Stimulated activated naive CD8-positive, alpha-beta T cell treated with anti-CD3 and anti-CD28 coated beads, Interleukin-15, amount 100 ng/mL, for 72 hours (primary cell): Measurements from ENCODE around the gene DNAJB12.
"Not testable (repeated sequence)": the region's sequence is repeated elsewhere in the genome, so short reads cannot be mapped to it uniquely, and the experiment has no call there.

ENCODE experiments used
- ATAC-seq: fragments of 150-1000 bp; cut with Tn5 transposase; 2 replicates; pipeline ENCODE4 v1.10.0; 2021; ENCODE audit warnings: mild to moderate bottlenecking, moderate library complexity
- DNase-seq, 2 donors: peaks; one replicate each; pipeline ENCODE4 v3.0.0; 2021 to 2022
- H3K27ac Mint-ChIP-seq, 2 donors: one replicate each; pipeline ENCODE4 v1.8.0; 2022; ENCODE audit warnings: mild to moderate bottlenecking in 2 of 2, mixed read lengths in 2 of 2, moderate library complexity in 2 of 2
- H3K27me3 Mint-ChIP-seq: one replicate; pipeline ENCODE4 v1.8.0; 2022; ENCODE audit warnings: mixed read lengths
- H3K4me1 Mint-ChIP-seq: one replicate; pipeline ENCODE4 v1.8.0; 2022; ENCODE audit warnings: mild to moderate bottlenecking, mixed read lengths
- H3K4me3 Mint-ChIP-seq, 2 donors: one replicate each; pipeline ENCODE4 v1.8.0; 2022; ENCODE audit warnings: mild to moderate bottlenecking in 2 of 2, mixed read lengths in 2 of 2, moderate library complexity in 1 of 2
- H3K9me3 Mint-ChIP-seq, 2 donors: one replicate each; pipeline ENCODE4 v1.8.0; 2022; ENCODE audit warnings: mixed read lengths in 2 of 2

Gene DNAJB12

GRCh38 chr10:72365106-72365895 lies 10.6 kb upstream of the DNAJB12 start:
- no peaks in the 10 kb centered on the region for H3K27me3 Mint-ChIP-seq
- no peaks in the 10 kb centered on the region for H3K9me3 Mint-ChIP-seq
- DNase-seq: no peak
- H3K4me1 Mint-ChIP-seq: peaks cover 28% of the 10 kb centered on the region
- H3K4me3 Mint-ChIP-seq: no peak overlapping the region
- peak overlapping the region; percentile 25 to 72 for H3K27ac Mint-ChIP-seq
- ATAC-seq: no peak

- peak; percentile 78 to 87 for DNase-seq
- Mint-ChIP-seq H3K27me3 (no peaks in the 10 kb centered on the region), H3K27ac (peak overlapping the region; percentile 44 to 61), H3K9me3 (no peaks in the 10 kb centered on the region), H3K4me3 (peak overlapping the region; percentile 35 to 41), H3K4me1 (peaks cover 19% of the 10 kb centered on the region)
- ATAC-seq: peak; percentile 98
Observed at GRCh38 chr10:72364239-72364777, 9.6 kb upstream of the DNAJB12 start.

- peaks cover 23% of the 10 kb centered on the region for H3K4me1 Mint-ChIP-seq
- H3K27me3 Mint-ChIP-seq: no peaks in the 10 kb centered on the region
- ATAC-seq (no peak), DNase-seq (no peak)
- H3K27ac Mint-ChIP-seq: peak overlapping the region in 1 of 2 donors; percentile 55
- no peaks in the 10 kb centered on the region for H3K9me3 Mint-ChIP-seq
- H3K4me3 Mint-ChIP-seq: no peak overlapping the region
Observed at GRCh38 chr10:72356987-72357386, 2.3 kb upstream of the DNAJB12 start.

DNA sequence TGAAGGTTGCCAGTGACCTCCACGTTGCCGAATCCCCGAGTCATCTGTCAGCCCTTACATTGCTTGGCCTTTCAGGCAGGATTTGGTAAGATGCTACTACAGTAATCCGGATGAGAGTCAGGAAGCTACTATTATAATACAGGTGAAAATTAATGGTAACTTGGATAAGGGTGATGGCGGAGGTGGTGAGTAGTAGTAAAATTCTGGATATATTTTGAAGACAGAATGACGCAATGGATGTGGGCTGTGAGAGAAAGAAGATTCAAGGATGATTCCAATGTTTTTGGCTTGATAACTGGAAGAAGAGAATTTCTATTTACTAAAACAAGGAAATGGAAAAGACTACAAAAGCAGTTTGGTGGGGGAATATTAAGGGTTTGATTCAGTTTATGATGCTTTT lies 1.4 kb upstream of the DNAJB12 start:
- no peak overlapping the region for H3K27ac Mint-ChIP-seq
- peaks cover 32% of the 10 kb centered on the region for H3K4me1 Mint-ChIP-seq
- H3K27me3 Mint-ChIP-seq: no peaks in the 10 kb centered on the region

GRCh38 chr10:72355214-72355555 lies 466 bp upstream of the DNAJB12 start:
- Mint-ChIP-seq H3K4me1 (peaks cover 33% of the 10 kb centered on the region), H3K4me3 (peak overlapping the region; percentile 98 to 99), H3K27ac (peak overlapping the region; percentile 99), H3K9me3 (no peaks in the 10 kb centered on the region), H3K27me3 (no peaks in the 10 kb centered on the region)
- peak; percentile 41 for ATAC-seq
- DNase-seq: no peak

More for the DNA sequence above, 1.4 kb upstream of the DNAJB12 start:
- no peak overlapping the region for H3K4me3 Mint-ChIP-seq
- H3K9me3 Mint-ChIP-seq: no peaks in the 10 kb centered on the region
- DNase-seq: no peak
- no peak for ATAC-seq

DNA sequence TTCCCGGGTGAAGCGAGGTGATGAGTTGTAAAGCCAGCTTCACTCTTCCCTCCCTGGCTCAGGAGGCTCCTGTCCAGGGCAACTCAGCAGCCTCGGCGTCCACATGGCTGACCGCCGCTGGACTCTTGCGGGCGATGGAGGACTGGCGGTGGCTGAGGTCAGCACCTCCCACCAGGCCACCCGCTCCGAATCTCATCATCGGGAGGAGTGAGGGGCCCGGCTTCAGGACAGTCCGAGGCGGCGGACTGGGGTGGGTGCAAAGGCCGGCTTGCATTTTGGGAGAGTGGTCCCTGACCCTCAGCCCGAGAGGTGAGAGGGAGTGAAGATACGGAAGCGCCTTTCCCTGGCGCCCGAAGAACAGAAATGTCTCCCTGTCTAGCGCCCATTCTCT lies 759 bp downstream of the DNAJB12 start:
- H3K9me3 Mint-ChIP-seq: no peaks in the 10 kb centered on the region
- DNase-seq: no peak
- peak overlapping the region; percentile 99 for H3K27ac Mint-ChIP-seq
- H3K27me3 Mint-ChIP-seq: no peaks in the 10 kb centered on the region
- ATAC-seq: no peak
- peaks cover 33% of the 10 kb centered on the region for H3K4me1 Mint-ChIP-seq
- peak overlapping the region; percentile 98 to 99 for H3K4me3 Mint-ChIP-seq

DNA sequence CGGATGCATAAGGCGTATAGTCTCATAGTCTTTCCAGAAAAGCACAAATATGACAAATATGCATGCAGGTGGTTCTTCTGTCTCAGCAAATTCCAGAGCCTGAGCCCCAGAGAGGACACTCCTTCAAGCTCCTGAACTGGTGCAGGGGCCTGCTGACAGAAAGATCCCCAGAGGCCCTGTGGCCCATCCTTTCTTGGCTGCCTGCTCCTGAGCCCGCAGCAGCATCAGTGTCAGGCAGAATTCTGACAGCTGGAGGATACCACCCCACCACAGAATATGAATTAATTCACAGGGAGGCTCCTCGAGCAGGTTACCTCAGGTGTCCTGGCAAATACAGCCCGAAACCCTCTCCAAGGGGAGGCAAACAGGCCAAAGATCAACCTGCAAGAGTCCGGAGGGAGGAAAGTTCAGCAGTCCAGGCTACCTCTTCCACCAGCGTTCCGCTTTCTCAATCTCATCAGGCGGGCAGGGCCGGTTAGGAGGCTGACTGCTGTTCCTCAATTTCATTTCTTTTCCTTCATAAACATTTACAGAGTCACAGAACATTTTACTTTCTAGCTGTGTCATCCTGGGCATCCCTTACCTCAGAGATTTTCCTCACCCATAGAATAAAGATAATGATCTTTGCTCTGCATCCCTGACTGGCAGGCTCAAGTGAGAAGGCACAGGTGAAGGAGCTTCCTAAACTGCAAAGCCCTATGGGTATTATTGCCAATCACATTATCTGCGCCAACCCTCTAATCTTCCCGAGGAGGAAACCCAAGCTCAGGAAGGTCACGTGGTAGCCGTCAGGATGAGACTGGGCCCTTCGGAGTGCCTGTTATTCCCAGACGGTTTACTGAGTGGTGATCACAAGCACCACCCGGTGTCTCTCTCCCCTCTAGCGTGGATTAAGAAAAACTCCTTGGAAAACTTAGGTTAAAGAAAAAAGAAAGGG lies 1.4 kb downstream of the DNAJB12 start:
- no peaks in the 10 kb centered on the region for H3K27me3 Mint-ChIP-seq
- peak overlapping the region in 1 of 2 donors; percentile 99 for H3K27ac Mint-ChIP-seq
- DNase-seq: no peak
- peaks cover 33% of the 10 kb centered on the region for H3K4me1 Mint-ChIP-seq
- peak overlapping the region; percentile 98 to 99 for H3K4me3 Mint-ChIP-seq
- H3K9me3 Mint-ChIP-seq: no peaks in the 10 kb centered on the region
- ATAC-seq: no peak

DNA sequence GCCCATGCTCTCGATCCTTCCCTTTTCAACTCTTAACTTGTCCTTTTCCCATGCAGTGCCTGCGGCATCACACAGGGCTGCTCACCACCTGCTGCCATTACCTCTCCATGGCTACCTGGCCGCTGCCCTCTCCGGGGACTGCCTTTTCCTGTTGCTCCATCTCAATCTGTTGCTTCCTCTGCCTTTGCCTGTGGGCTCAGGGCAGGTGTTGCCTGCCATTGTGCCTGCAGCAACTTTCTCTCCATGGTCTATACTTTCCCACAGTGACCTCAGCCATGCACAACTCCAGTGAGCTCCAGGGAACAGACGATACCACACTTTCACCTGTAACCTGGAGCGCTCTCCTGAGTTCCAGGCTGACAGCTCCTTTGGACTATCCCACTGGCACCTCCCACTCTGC lies 3.2 kb downstream of the DNAJB12 start:
- no peak overlapping the region for H3K27ac Mint-ChIP-seq
- H3K9me3 Mint-ChIP-seq: no peaks in the 10 kb centered on the region
- ATAC-seq: no peak
- H3K4me3 Mint-ChIP-seq: no peak overlapping the region
- H3K27me3 Mint-ChIP-seq: no peaks in the 10 kb centered on the region
- peaks cover 33% of the 10 kb centered on the region for H3K4me1 Mint-ChIP-seq
- DNase-seq: no peak

DNA sequence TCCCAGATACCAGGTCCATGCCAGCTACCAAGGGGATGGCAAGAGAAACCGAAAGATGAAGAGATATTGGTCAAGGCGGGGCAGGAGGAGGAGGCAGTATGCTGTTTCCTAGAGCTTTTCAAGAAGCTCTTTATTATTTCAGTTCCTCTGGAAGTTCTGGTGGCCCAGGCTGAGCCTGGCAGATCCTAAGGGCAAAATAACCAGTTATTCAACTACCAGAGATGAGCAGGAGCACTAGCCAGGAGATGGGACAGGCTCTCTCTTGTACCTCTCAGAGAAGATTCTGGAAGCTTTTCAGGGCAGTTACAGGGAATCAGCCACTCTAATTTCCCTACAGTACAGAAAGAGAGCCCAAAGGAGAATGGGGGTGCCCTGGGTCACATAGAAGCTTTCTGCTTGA lies 5.3 kb downstream of the DNAJB12 start:
- peaks cover 38% of the 10 kb centered on the region for H3K4me1 Mint-ChIP-seq
- no peak for DNase-seq
- no peak overlapping the region for H3K4me3 Mint-ChIP-seq
- no peak for ATAC-seq
- peak overlapping the region in 1 of 2 donors; percentile 86 for H3K27ac Mint-ChIP-seq
- H3K9me3 Mint-ChIP-seq: no peaks in the 10 kb centered on the region
- H3K27me3 Mint-ChIP-seq: no peaks in the 10 kb centered on the region

GRCh38 chr10:72348282-72348681 lies 6.4 kb downstream of the DNAJB12 start:
- peaks cover 40% of the 10 kb centered on the region for H3K4me1 Mint-ChIP-seq
- no peaks in the 10 kb centered on the region for H3K9me3 Mint-ChIP-seq
- DNase-seq (no peak), ATAC-seq (no peak)
- no peaks in the 10 kb centered on the region for H3K27me3 Mint-ChIP-seq
- no peak overlapping the region for H3K4me3 Mint-ChIP-seq
- no peak overlapping the region for H3K27ac Mint-ChIP-seq

GRCh38 chr10:72346117-72346516 lies 8.6 kb downstream of the DNAJB12 start:
- ATAC-seq: not testable (repeated sequence)

GRCh38 chr10:72344932-72345331 lies 9.8 kb downstream of the DNAJB12 start:
- DNase-seq: peak; percentile 26 to 39
- Mint-ChIP-seq H3K27ac (peak overlapping the region; percentile 61 to 67), H3K27me3 (no peaks in the 10 kb centered on the region), H3K4me1 (peaks cover 38% of the 10 kb centered on the region), H3K9me3 (no peaks in the 10 kb centered on the region), H3K4me3 (peak overlapping the region in 1 of 2 donors; percentile 37)
- peak; percentile 64 for ATAC-seq

More at GRCh38 chr10:72346117-72346516, 8.6 kb downstream of the DNAJB12 start:
- not testable (repeated sequence) for H3K4me3 Mint-ChIP-seq, H3K9me3 Mint-ChIP-seq, H3K27ac Mint-ChIP-seq, DNase-seq, H3K27me3 Mint-ChIP-seq
- peaks cover 29% of the 10 kb centered on the region for H3K4me1 Mint-ChIP-seq

- H3K4me1 Mint-ChIP-seq: peaks cover 38% of the 10 kb centered on the region
- H3K4me3 Mint-ChIP-seq: no peak overlapping the region
- no peaks in the 10 kb centered on the region for H3K9me3 Mint-ChIP-seq
- H3K27me3 Mint-ChIP-seq: no peaks in the 10 kb centered on the region
- no peak overlapping the region for H3K27ac Mint-ChIP-seq
- ATAC-seq (no peak), DNase-seq (no peak)
Observed at GRCh38 chr10:72342911-72343310, 11.8 kb downstream of the DNAJB12 start.

DNA sequence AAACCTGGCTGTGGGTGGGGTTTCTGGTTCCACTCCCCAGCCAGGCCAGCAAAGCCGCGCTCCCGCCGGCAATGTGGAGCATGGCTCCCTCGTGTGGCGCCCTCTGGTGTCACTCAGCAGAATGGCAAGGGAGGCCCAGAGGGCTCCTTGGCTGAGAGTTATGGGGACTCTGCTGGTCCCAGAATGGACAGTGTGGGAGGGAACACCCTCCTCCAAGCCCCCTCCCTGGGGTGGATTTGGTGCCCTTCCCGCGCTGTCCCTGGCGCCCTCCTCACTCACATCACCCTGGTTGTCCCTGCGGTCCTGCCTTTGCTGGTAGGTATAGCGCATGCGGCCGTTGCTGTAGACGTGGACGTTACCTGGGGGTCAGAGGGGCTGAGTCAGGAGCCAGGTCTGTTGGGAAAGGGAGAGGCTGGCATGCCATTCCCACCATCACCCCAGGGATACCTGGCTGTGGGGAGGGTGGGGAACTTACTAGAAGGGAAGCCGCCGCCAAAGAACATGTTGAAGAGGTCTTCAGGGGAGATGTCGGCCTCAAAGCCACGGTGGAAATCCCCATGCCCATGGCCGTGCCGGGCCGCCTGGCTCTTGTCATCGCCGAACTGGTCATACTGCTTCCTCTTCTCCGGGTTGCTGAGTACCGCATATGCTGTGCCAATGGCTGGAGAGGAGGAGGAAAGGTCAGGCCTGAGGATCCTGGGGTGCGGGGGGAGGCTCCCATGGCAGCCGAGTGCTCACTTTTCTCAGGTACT lies 14.0 kb downstream of the DNAJB12 start:
- Mint-ChIP-seq H3K27ac (peak overlapping the region; percentile 19 to 67), H3K27me3 (no peaks in the 10 kb centered on the region), H3K9me3 (no peaks in the 10 kb centered on the region), H3K4me3 (no peak overlapping the region), H3K4me1 (peaks cover 56% of the 10 kb centered on the region)
- ATAC-seq (peak; percentile 40), DNase-seq (peak; percentile 77 to 80)

DNA sequence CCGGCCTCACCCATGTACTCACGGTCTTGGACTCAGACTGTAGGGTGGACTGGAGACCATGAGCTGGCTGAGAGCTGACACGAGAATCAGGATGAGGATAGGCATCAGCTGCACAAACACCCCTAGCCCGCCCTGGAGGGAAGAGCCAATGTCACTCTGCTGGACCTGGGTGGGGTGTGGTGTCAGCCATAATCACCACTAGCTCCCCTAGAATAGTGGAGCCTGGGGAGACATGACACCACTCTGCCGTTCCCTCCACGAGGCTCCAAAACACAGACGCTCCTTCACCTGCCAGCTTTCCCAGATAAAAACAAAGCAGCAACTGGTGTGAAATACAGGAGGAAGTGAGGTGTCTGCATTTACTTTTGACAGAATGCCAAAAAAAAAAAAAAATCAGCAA lies 16.5 kb downstream of the DNAJB12 start:
- Mint-ChIP-seq H3K9me3 (no peaks in the 10 kb centered on the region), H3K27ac (no peak overlapping the region), H3K27me3 (no peaks in the 10 kb centered on the region), H3K4me3 (no peak overlapping the region), H3K4me1 (peaks cover 61% of the 10 kb centered on the region)
- ATAC-seq: no peak
- no peak for DNase-seq
